ENCODE results near the gene MESD. TPM values are rescaled to one million over a fixed set of nuclear protein-coding genes. Genes with fewer than 3 reads are reported as not detected.

The MESD gene
- total and polyA plus RNA-seq, 2 of the 4 experiments (the other 2 are of a cell fraction): 10.0 to 14.0 TPM

GRCh38 chr15:81002331-81003096, 12.9 kb upstream of the MESD start:
- Histone ChIP-seq H3K27me3 (ENCODE audit: control insufficient read depth, insufficient read depth, low read length) (no peaks in the 10 kb centered on the region), H2BK15ac (ENCODE audit: low read depth, low read length) (no peak overlapping the region), H2AK5ac (ENCODE audit: low read depth, low read length) (no peak overlapping the region; the same call in 1 of the 2 replicates), H4K5ac (ENCODE audit: low read depth, low read length) (no peak overlapping the region), H3K18ac (ENCODE audit: low read depth, low read length) (no peak overlapping the region), H3K27ac (ENCODE audit: insufficient read depth, low read length) (peak overlapping the region; percentile 77), H3K9me1 (ENCODE audit: insufficient read depth, low read length) (peaks cover 5% of the 10 kb centered on the region; the same call in 1 of the 2 replicates), H3K4ac (ENCODE audit: low read depth, low read length) (peak overlapping the region; percentile 11; the same call in 1 of the 2 replicates), H3K4me2 (ENCODE audit: low read depth, low read length) (peak overlapping the region; percentile 52), H4K91ac (ENCODE audit: insufficient read depth, low read depth, low read length) (no peak overlapping the region; the same call in 1 of the 2 replicates), H3K4me1 (ENCODE audit: control insufficient read depth, insufficient read depth, low read length) (peaks cover 13% of the 10 kb centered on the region), H3K56ac (ENCODE audit: extremely low read depth, insufficient read depth, low read length) (no peak overlapping the region), H4K8ac (ENCODE audit: low read depth in 2 of 2, low read length in 2 of 2) (no peak overlapping the region; a peak in 1 of 4 replicates), H3K23ac (ENCODE audit: low read depth, low read length) (0 out of 2 replicates have a peak overlapping the region, but pooled peaks have one; percentile 21), H2BK20ac (ENCODE audit: low read depth, low read length) (no peak overlapping the region), H2AK9ac (replicated peaks; ENCODE audit: low read depth, low read length, poor library complexity) (peak overlapping the region; percentile 84), H3K9ac (ENCODE audit: low read depth, low read length) (peak overlapping the region; percentile 15; the same call in 1 of the 2 replicates), H3K79me1 (ENCODE audit: low read depth in 1 of 2, low read length in 2 of 2) (peaks cover 32 to 53% of the 10 kb centered on the region in 2 experiments), H4K20me1 (ENCODE audit: insufficient read depth, low read length) (peaks cover 37% of the 10 kb centered on the region), H3K36me3 (ENCODE audit: control insufficient read depth, insufficient read depth, low read length) (peaks cover 14% of the 10 kb centered on the region), H2BK120ac (ENCODE audit: low read depth, low read length) (no peak overlapping the region), H2AFZ (replicated peaks; ENCODE audit: low read length, poor library complexity) (peak overlapping the region; percentile 96), H2BK5ac (ENCODE audit: low read depth, low read length, poor library complexity, severe bottlenecking) (peak overlapping the region; percentile 55), H3K9me3 (ENCODE audit: control insufficient read depth, insufficient read depth, low read length) (no peaks in the 10 kb centered on the region), H3K14ac (replicated peaks; ENCODE audit: low read depth, low read length) (no peak overlapping the region; the same call in 1 of the 2 replicates), H3K4me3 (ENCODE audit: insufficient read depth, low read depth, low read length) (peak overlapping the region; percentile 89)
- ATAC-seq (ENCODE audit: low read depth): peak; percentile 1
- dilution Hi-C loops (cut with HindIII; ENCODE audit: low sequenced_read_pairs, unreplicated experiment) (no loop called here), intact Hi-C loops (cut with micrococcal nuclease) (loop anchor here (5.0 kb wide), 1 partner anchor 95 kb away; no protein-coding TSS in a partner anchor), in situ Hi-C loops (cut with MboI; ENCODE audit: low sequenced_read_pairs) (no loop called here)
- no peak for DNase-seq
- ChIA-PET CTCF (no interaction called here), POLR2A (ENCODE audit: unreplicated experiment) (no interaction called here)
- 60% methylated on average over 72 of the region's 89 CpGs; no CpG with 5 or more reads in 1 of the 2 experiments for WGBS, 2 experiments (ENCODE audit: extremely low coverage in 2 of 2, insufficient read length in 1 of 2)
- TF ChIP-seq SMC3 (IDR thresholded peaks at IDR 0.05; ENCODE audit: low read depth, low read length): no peak
- TF ChIP-seq MXI1 (IDR thresholded peaks at IDR 0.05; ENCODE audit: borderline replicate concordance, low read depth, low read length): no peak
- TF ChIP-seq MAFK (IDR thresholded peaks at IDR 0.05; ENCODE audit: low read depth, low read length): no peak
- TF ChIP-seq NFE2L2 (IDR thresholded peaks at IDR 0.05; ENCODE audit: low read depth, low read length): no peak
- TF ChIP-seq ELK1 (IDR thresholded peaks at IDR 0.05; ENCODE audit: borderline replicate concordance, low read depth, low read length): no peak
- no peak for TF ChIP-seq RFX5 (IDR thresholded peaks at IDR 0.05; ENCODE audit: low read depth, low read length)
- no peak for TF ChIP-seq FOS (IDR thresholded peaks at IDR 0.05; ENCODE audit: low read depth, low read length)
- TF ChIP-seq BHLHE40 (IDR thresholded peaks at IDR 0.05; ENCODE audit: low read depth, low read length): no peak
- no peak for TF ChIP-seq CHD1 (IDR thresholded peaks at IDR 0.05; ENCODE audit: low read depth, low read length)
- no peak for TF ChIP-seq RAD21 (IDR thresholded peaks at IDR 0.05; ENCODE audit: low read length)
- TF ChIP-seq USF2 (IDR thresholded peaks at IDR 0.05; ENCODE audit: low read depth, low read length): no peak
- no peak for TF ChIP-seq MAZ (IDR thresholded peaks at IDR 0.05; ENCODE audit: borderline replicate concordance, low read depth, low read length)
- no peak for TF ChIP-seq CEBPB (IDR thresholded peaks at IDR 0.05; ENCODE audit: low read depth, low read length)
- BruUV-seq (replicated peaks): no TSS peak

Measured in IMR-90 (cell line).